ENCODE results near the gene TCN1.
"Not testable (repeated sequence)": the region's sequence is repeated elsewhere in the genome, so short reads cannot be mapped to it uniquely, and the experiment has no call there.

TCN1 gene

DNA sequence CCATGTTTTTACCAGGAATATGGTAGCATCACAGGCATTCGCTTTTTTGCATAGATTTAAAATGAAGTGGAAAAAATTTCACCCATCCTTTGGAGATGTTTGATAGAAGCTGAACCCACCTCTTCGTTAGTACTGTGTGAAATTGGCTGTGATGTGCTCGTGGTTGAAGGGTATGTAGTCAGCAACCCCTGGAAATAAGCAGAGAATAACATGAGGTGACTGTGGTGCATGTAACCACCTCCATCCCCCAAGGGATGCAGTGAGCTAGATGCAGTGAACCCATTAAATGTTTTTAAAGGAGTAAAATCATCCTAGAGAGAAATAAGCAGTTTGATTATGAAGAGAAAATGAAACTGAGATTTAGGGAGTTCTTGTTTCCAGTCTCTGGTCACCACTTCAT lies 36.9 kb downstream of the TCN1 start:
- ChIA-PET POLR2A (no interaction called here), CTCF (interaction anchor here (0.9 to 1.4 kb wide), 3 partner anchors 12 to 422 kb away, joined by 3 read pairs; no protein-coding TSS in a partner anchor)
- TF ChIP-seq, protein P1, sequence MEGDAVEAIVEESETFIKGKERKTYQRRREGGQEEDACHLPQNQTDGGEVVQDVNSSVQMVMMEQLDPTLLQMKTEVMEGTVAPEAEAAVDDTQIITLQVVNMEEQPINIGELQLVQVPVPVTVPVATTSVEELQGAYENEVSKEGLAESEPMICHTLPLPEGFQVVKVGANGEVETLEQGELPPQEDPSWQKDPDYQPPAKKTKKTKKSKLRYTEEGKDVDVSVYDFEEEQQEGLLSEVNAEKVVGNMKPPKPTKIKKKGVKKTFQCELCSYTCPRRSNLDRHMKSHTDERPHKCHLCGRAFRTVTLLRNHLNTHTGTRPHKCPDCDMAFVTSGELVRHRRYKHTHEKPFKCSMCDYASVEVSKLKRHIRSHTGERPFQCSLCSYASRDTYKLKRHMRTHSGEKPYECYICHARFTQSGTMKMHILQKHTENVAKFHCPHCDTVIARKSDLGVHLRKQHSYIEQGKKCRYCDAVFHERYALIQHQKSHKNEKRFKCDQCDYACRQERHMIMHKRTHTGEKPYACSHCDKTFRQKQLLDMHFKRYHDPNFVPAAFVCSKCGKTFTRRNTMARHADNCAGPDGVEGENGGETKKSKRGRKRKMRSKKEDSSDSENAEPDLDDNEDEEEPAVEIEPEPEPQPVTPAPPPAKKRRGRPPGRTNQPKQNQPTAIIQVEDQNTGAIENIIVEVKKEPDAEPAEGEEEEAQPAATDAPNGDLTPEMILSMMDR (IDR thresholded peaks at IDR 0.05; ENCODE audit: control extremely low read depth, extremely low read depth, low read depth, missing control alignments) = no peak
- no peak for DNase-seq (ENCODE audit: extremely low spot score)

DNA sequence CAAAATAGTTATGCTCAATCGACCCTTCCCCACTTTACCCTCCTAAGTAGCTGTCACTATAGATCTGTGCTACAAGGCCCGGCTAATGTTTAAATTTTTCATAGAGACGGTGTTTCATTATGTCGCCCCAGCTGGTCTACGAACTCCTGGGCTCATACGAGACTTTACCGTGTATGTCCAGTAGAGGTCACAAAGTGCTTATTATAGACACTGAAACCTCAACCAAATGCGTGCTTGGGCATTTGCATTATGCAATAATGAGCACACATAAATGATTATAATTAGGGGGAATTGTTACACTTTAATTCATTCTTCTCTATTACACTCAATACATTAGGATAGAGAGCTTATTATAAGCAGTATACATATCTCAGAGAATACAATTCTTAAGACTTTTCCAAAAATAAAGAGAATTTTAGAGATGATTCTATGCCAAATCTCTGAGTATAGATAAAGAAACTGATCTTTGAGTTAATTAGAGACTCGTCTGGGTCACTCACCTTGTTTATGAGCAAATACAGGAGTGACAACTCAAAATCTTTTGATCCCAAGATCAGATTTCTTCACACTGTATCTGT lies 43.2 kb downstream of the TCN1 start:
- ChIA-PET CTCF (interaction anchor here (0.7 to 1.4 kb wide), 14 partner anchors 9 to 795 kb away, joined by 3 to 10 read pairs (median 3); partner anchors contain the start of gene MRPL16), POLR2A (no interaction called here)
- TF ChIP-seq, protein P1 (IDR thresholded peaks at IDR 0.05; ENCODE audit: control extremely low read depth, extremely low read depth, low read depth, missing control alignments) = peak; percentile 63
- peak; percentile 49 for DNase-seq (ENCODE audit: extremely low spot score)

DNA sequence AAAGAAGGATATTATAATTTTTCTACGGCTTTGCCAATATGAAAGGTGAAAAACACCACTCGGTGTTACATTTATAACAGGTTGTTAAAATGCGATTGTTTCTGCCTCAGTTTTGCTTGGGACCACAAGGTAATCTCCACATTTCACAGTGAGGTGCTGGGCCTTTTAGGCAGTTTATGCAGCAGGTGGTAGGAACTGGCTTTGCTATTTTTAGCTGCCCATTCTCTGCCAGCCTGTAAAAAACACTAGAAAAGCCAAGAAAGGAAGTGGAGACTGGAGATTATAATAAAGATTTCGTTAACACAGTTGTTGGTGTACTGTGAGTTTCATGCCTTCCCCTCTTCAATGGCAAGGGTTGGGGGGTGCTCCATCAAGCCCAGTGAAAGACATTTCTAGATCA lies 47.7 kb downstream of the TCN1 start:
- CTCF ChIA-PET = interaction anchor here (1.5 to 3.6 kb wide), 3 partner anchors 10 to 433 kb away, joined by 3 to 18 read pairs (median 4); no protein-coding TSS in a partner anchor
- TF ChIP-seq, protein P1 (IDR thresholded peaks at IDR 0.05; ENCODE audit: control extremely low read depth, extremely low read depth, low read depth, missing control alignments) = no peak
- POLR2A ChIA-PET = no interaction called here
- DNase-seq (ENCODE audit: extremely low spot score) = no peak

DNA sequence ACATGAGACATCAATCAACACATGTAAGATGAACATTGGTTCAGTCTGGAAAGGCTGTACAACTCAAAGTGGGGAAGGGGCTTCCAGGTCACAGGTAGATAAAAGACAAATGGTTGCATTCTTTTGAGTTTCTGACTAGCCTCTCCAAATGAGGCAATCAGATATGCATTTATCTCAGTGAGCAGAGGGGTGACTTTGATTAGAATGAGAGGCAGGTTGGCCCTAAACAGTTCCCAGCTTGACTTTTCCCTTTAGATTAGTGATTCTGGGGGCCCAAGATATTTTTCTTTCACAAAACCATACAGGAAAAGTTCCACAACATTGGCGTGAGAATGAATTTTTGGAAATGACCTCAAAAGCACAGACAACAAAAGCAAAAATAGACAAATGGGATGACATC lies 49.9 kb downstream of the TCN1 start:
- POLR2A ChIA-PET; DNase-seq (ENCODE audit: extremely low spot score): not testable (repeated sequence)
- CTCF ChIA-PET = interaction anchor here (0.9 to 3.6 kb wide), 6 partner anchors 9 to 448 kb away, joined by 3 to 18 read pairs (median 3); no protein-coding TSS in a partner anchor

DNA sequence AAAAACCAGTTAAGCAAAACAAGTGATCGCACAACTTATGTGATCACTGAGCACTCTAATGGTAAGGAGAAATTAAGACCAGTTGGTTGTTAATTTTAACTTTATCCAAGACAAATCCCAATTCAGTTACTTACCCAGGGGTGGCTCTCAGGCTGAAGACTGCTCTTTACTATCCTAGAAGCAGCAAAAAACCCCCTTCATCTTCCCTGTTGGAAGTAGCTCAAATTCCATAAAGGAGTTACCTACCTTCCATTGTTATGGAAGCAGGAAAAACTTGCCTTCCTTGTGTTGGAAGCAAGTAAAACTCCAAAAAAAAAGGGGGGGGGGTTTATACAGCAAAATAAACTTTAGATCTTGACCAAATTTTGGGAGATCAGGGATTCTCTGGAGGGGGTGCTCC lies 50.5 kb downstream of the TCN1 start:
- no peak for DNase-seq (ENCODE audit: extremely low spot score)
- ChIA-PET CTCF (interaction anchor here (1.0 to 3.6 kb wide), 3 partner anchors 9 to 436 kb away, joined by 3 to 18 read pairs (median 4); no protein-coding TSS in a partner anchor), POLR2A (no interaction called here)
- TF ChIP-seq, protein P1 (IDR thresholded peaks at IDR 0.05; ENCODE audit: control extremely low read depth, extremely low read depth, low read depth, missing control alignments) = no peak

DNA sequence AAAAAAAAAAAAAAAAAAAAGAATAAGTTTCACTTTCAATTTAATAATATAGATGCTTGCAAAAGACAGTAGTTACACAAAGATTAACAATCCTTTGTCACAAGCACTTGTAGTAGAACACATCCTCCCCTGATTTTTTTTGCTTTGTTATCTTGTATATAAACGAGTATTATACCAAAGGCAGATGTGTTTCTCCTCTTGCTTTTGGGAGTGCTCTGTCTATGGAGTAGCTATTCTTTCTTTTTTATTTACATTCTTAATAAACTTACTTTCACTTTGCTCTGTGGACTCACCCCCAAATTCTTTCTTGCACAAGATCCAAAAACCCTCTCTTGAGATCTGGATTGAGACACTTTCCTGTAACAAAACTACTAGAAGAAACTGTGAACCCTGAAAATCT lies 52.3 kb downstream of the TCN1 start:
- CTCF ChIA-PET = interaction anchor here (1.2 kb wide), 1 partner anchor 9 kb away, joined by 5 read pairs; no protein-coding TSS in a partner anchor
- POLR2A ChIA-PET = interaction anchor here (0.6 kb wide), 1 partner anchor 10 kb away, joined by 6 read pairs; no protein-coding TSS in a partner anchor
- TF ChIP-seq, protein P1 (IDR thresholded peaks at IDR 0.05; ENCODE audit: control extremely low read depth, extremely low read depth, low read depth, missing control alignments) = no peak
- no peak for DNase-seq (ENCODE audit: extremely low spot score)

DNA sequence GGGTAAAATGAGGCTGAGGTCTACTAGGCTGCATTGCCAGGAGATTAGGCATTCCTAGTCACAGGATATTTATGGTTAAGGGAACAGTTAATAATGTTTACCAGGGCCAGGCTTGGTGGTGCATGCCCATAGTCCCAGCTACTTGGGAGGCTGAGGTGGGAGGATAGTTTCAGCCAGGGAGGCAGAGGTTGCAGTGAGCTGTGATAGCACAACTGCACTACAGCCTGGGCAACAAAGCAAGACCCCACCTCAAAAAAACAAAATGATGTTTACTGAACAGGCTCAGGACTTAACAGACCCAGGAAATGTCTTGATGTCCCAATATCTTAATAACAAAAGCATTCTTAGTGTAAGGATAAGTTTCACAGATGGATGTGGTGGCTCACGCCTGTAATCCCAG lies 52.9 kb downstream of the TCN1 start:
- POLR2A ChIA-PET = interaction anchor here (0.6 kb wide), 1 partner anchor 9 kb away, joined by 6 read pairs; no protein-coding TSS in a partner anchor
- TF ChIP-seq, protein P1 (IDR thresholded peaks at IDR 0.05; ENCODE audit: control extremely low read depth, extremely low read depth, low read depth, missing control alignments) = no peak
- no peak for DNase-seq (ENCODE audit: extremely low spot score)
- CTCF ChIA-PET = interaction anchor here (1.2 to 1.3 kb wide), 2 partner anchors 10 to 11 kb away, joined by 3 to 5 read pairs; no protein-coding TSS in a partner anchor
